HEK293 (cell line): ENCODE measurements around the gene ETNK2.

ENCODE experiments used
- CTCF ChIA-PET: fragments of 350-600 bp; formaldehyde crosslinking; extraction: SDS; loops from one replicate; lab custom pipeline; 2021; ENCODE audit warnings: antibody characterized with exemption; lab: Yijun Ruan, JAX
- POLR2A ChIA-PET: fragments of 300-600 bp; formaldehyde crosslinking; extraction: SDS; loops from one replicate; lab custom pipeline; 2020; ENCODE audit warnings: antibody characterized with exemption, inconsistent platforms; lab: Yijun Ruan, JAX
- H3K27ac ChIP-seq: fragments of 200-500 bp; sonication (Bioruptor generic); 2 replicates; pipeline ENCODE4 v1.5.1; 2014; ENCODE audit warnings: low read depth, low read length, control low read depth, inconsistent platforms; ENCODE audit errors: extremely low read depth
- H3K36me3 ChIP-seq, 2 experiments: fragments of 200-500 bp in 1 of 2; sonication (Bioruptor generic) in 1 of 2; 1 replicate in 1 of 2; 2 replicates in 1 of 2; pipeline ENCODE4 v1.5.1; 2014 to 2017; ENCODE audit warnings: inconsistent platforms in 2 of 2, low read length in 2 of 2; ENCODE audit not compliant: control insufficient read depth in 2 of 2, insufficient read depth in 1 of 2
- H3K4me1 ChIP-seq: fragments of 200-500 bp; sonication (Bioruptor generic); 2 replicates; pipeline ENCODE4 v1.5.1; 2014; ENCODE audit warnings: mild to moderate bottlenecking, low read length, inconsistent platforms; ENCODE audit not compliant: control insufficient read depth, insufficient read depth
- H3K4me3 ChIP-seq: 2 replicates; pipeline ENCODE4 v1.5.1; 2011; ENCODE audit warnings: low read depth, mild to moderate bottlenecking, control low read depth, low read length, moderate library complexity
- H3K9me3 ChIP-seq: fragments of 200-500 bp; sonication (Bioruptor generic); 2 replicates; pipeline ENCODE4 v1.5.1; 2014; ENCODE audit warnings: low read depth, low read length, inconsistent platforms; ENCODE audit not compliant: control insufficient read depth, insufficient read depth
- BCL6B ChIP-seq: fragments of 450-650 bp; formaldehyde crosslinking; IDR thresholded peaks from 2 replicates; pipeline ENCODE4 v1.5.1; 2017; ENCODE audit warnings: missing biosample characterization, missing genetic modification characterization
- CTCF ChIP-seq: fragments of 450-650 bp; formaldehyde crosslinking; IDR thresholded peaks from 2 replicates; pipeline ENCODE4 v1.5.1; 2016; ENCODE audit warnings: missing biosample characterization, missing genetic modification characterization
- ELK4 ChIP-seq: IDR thresholded peaks from 2 replicates; pipeline ENCODE4 v1.6.1; 2011; ENCODE audit warnings: mild to moderate bottlenecking, low read depth, low read length, borderline replicate concordance
- MEIS1 ChIP-seq: sonication (generic); formaldehyde crosslinking; IDR thresholded peaks from 2 replicates; pipeline ENCODE4 v1.8.1; 2022; ENCODE audit warnings: missing genetic modification reagents, mild to moderate bottlenecking, borderline replicate concordance
- PATZ1 ChIP-seq: fragments of 450-650 bp; formaldehyde crosslinking; IDR thresholded peaks from 2 replicates; pipeline ENCODE4 v1.5.1; 2016; ENCODE audit warnings: missing biosample characterization, missing genetic modification characterization
- SCRT2 ChIP-seq: fragments of 450-650 bp; formaldehyde crosslinking; IDR thresholded peaks from 2 replicates; pipeline ENCODE4 v1.5.1; 2016; ENCODE audit warnings: missing biosample characterization, missing genetic modification characterization
- SP3 ChIP-seq: fragments of 450-650 bp; formaldehyde crosslinking; IDR thresholded peaks from 2 replicates; pipeline ENCODE4 v1.5.1; 2016; ENCODE audit warnings: missing biosample characterization, missing genetic modification characterization
- ZFP41 ChIP-seq: fragments of 450-650 bp; formaldehyde crosslinking; IDR thresholded peaks from 2 replicates; pipeline ENCODE4 v1.5.1; 2016; ENCODE audit warnings: missing biosample characterization, missing genetic modification characterization, borderline replicate concordance
- ZFP69B ChIP-seq: fragments of 450-650 bp; formaldehyde crosslinking; IDR thresholded peaks from 2 replicates; pipeline ENCODE4 v1.5.1; 2016; ENCODE audit warnings: missing biosample characterization, missing genetic modification characterization
- ZNF112 ChIP-seq: fragments of 450-650 bp; formaldehyde crosslinking; IDR thresholded peaks from 2 replicates; pipeline ENCODE4 v1.5.0; 2017; ENCODE audit warnings: missing biosample characterization, missing genetic modification characterization
- ZNF19 ChIP-seq: fragments of 450-650 bp; formaldehyde crosslinking; IDR thresholded peaks from 2 replicates; pipeline ENCODE4; 2016; ENCODE audit warnings: missing biosample characterization, missing genetic modification characterization, low read depth
- ZNF223 ChIP-seq: fragments of 450-650 bp; formaldehyde crosslinking; IDR thresholded peaks from 2 replicates; pipeline ENCODE4 v1.5.1; 2016; ENCODE audit warnings: missing biosample characterization, missing genetic modification characterization
- ZNF394 ChIP-seq: fragments of 450-650 bp; formaldehyde crosslinking; IDR thresholded peaks from 2 replicates; pipeline ENCODE4 v1.5.1; 2016; ENCODE audit warnings: missing biosample characterization, missing genetic modification characterization, mild to moderate bottlenecking, moderate library complexity, borderline replicate concordance
- ZNF398 ChIP-seq: fragments of 450-650 bp; formaldehyde crosslinking; IDR thresholded peaks from 2 replicates; pipeline ENCODE4 v1.5.1; 2017; ENCODE audit warnings: missing biosample characterization, missing genetic modification characterization
- ZNF501 ChIP-seq: fragments of 450-650 bp; formaldehyde crosslinking; IDR thresholded peaks from 2 replicates; pipeline ENCODE4 v1.5.1; 2016; ENCODE audit warnings: missing biosample characterization, missing genetic modification characterization
- ZNF610 ChIP-seq: fragments of 450-650 bp; formaldehyde crosslinking; IDR thresholded peaks from 2 replicates; pipeline ENCODE4 v1.5.1; 2016; ENCODE audit warnings: missing biosample characterization, missing genetic modification characterization, borderline replicate concordance
- ZNF654 ChIP-seq: fragments of 450-650 bp; formaldehyde crosslinking; IDR thresholded peaks from 2 replicates; pipeline ENCODE4 v1.5.1; 2016; ENCODE audit warnings: low read depth, missing biosample characterization, missing genetic modification characterization
- ZSCAN16 ChIP-seq: fragments of 450-650 bp; formaldehyde crosslinking; IDR thresholded peaks from 2 replicates; pipeline ENCODE4 v1.5.1; 2016; ENCODE audit warnings: missing biosample characterization, missing genetic modification characterization

ETNK2 gene

GRCh38 chr1:204128964-204129896 is 22.6 kb downstream of the ETNK2 start (continued):
- TF ChIP-seq PATZ1 (tag by site-specific recombination) (peak; percentile 71; the same call in 1 of the 2 replicates), ZSCAN16 (tag by site-specific recombination) (peak; percentile 87), ZNF654 (tag by site-specific recombination) (peak; percentile 60), BCL6B (no peak), SP3 (peak; percentile 85), ELK4 (no peak), ZNF398 (tag by site-specific recombination) (peak; percentile 41; the same call in 1 of the 2 replicates), ZNF610 (tag by site-specific recombination) (0 out of 2 replicates have a peak, but pooled peaks have one; percentile 22), MEIS1 (CRISPR knock-in tag) (no peak), ZFP41 (no peak), ZNF223 (0 out of 2 replicates have a peak, but pooled peaks have one; percentile 73), ZNF394 (peak; percentile 17; the same call in 1 of the 2 replicates), ZFP69B (tag by site-specific recombination) (no peak), ZNF501 (tag by site-specific recombination) (peak; percentile 50; the same call in 1 of the 2 replicates), SCRT2 (tag by site-specific recombination) (peak; percentile 78), CTCF (tag by site-specific recombination) (peak; percentile 83)

GRCh38 chr1:204128464-204128963 is 23.3 kb downstream of the ETNK2 start:
- Histone ChIP-seq H3K4me1 (0 out of 2 replicates have a peak, but pooled peaks cover 3% of the 10 kb centered on the region), H3K4me3 (no peak overlapping the region), H3K9me3 (no peaks in the 10 kb centered on the region), H3K36me3 (peaks cover 0 to 25% of the 10 kb centered on the region in 2 experiments; a peak in 1 of 3 replicates), H3K27ac (no peak overlapping the region)
- TF ChIP-seq ZNF112 (tag by site-specific recombination): no peak
- TF ChIP-seq ZNF19: no peak
- CTCF ChIA-PET: interaction anchor here (0.6 to 6.0 kb wide), 51 partner anchors 9 to 794 kb away, joined by 3 to 167 read pairs (median 5); partner anchors contain the start of genes ETNK2, GOLT1A, SNRPE and SOX13
- POLR2A ChIA-PET: interaction anchor here (0.7 to 2.7 kb wide), 3 partner anchors 55 to 256 kb away, joined by 5 to 20 read pairs (median 6); partner anchors contain the start of gene SOX13
